ENCODE measurements around the gene CAMTA1. TPM values are rescaled to one million over a fixed set of nuclear protein-coding genes. Genes with fewer than 3 reads are reported as not detected.

The CAMTA1 gene
- total RNA-seq, 1 donor from 2014 or later, result 43.1 TPM

Other genes with a start within 250 kb of the CAMTA1 start
- gene NOL9, start 230.9 kb upstream of the CAMTA1 start, total RNA-seq, result 53.8 and 54.5 TPM in 2 replicates
- not detected in 2 replicates for gene TAS1R1, start 230.1 kb upstream of the CAMTA1 start, total RNA-seq
- 43.3 and 46.6 TPM in 2 replicates for gene ZBTB48, start 205.5 kb upstream of the CAMTA1 start, total RNA-seq
- gene KLHL21, start 182.6 kb upstream of the CAMTA1 start, total RNA-seq, result 26.0 and 28.1 TPM in 2 replicates
- gene PHF13, start 171.7 kb upstream of the CAMTA1 start, total RNA-seq, result 12.2 and 13.8 TPM in 2 replicates
- gene THAP3, start 160.6 kb upstream of the CAMTA1 start, total RNA-seq, result 20.0 and 23.9 TPM in 2 replicates
- 51.6 and 52.0 TPM in 2 replicates for gene DNAJC11, start 83.6 kb upstream of the CAMTA1 start, total RNA-seq